HEK293 (cell line): ENCODE results near the gene IFT43.

Source experiments
- CTCF ChIA-PET: fragments of 350-600 bp; formaldehyde crosslinking; extraction: SDS; loops from one replicate; lab custom pipeline; 2021; ENCODE audit warnings: antibody characterized with exemption; lab: Yijun Ruan, JAX
- POLR2A ChIA-PET: fragments of 300-600 bp; formaldehyde crosslinking; extraction: SDS; loops from one replicate; lab custom pipeline; 2020; ENCODE audit warnings: antibody characterized with exemption, inconsistent platforms; lab: Yijun Ruan, JAX
- H3K27ac ChIP-seq: fragments of 200-500 bp; sonication (Bioruptor generic); 2 replicates; pipeline ENCODE4 v1.5.1; 2014; ENCODE audit warnings: low read depth, low read length, control low read depth, inconsistent platforms; ENCODE audit errors: extremely low read depth
- H3K36me3 ChIP-seq, 2 experiments: fragments of 200-500 bp in 1 of 2; sonication (Bioruptor generic) in 1 of 2; 1 replicate in 1 of 2; 2 replicates in 1 of 2; pipeline ENCODE4 v1.5.1; 2014 to 2017; ENCODE audit warnings: inconsistent platforms in 2 of 2, low read length in 2 of 2; ENCODE audit not compliant: control insufficient read depth in 2 of 2, insufficient read depth in 1 of 2
- H3K4me1 ChIP-seq: fragments of 200-500 bp; sonication (Bioruptor generic); 2 replicates; pipeline ENCODE4 v1.5.1; 2014; ENCODE audit warnings: mild to moderate bottlenecking, low read length, inconsistent platforms; ENCODE audit not compliant: control insufficient read depth, insufficient read depth
- H3K4me3 ChIP-seq: 2 replicates; pipeline ENCODE4 v1.5.1; 2011; ENCODE audit warnings: low read depth, mild to moderate bottlenecking, control low read depth, low read length, moderate library complexity
- H3K9me3 ChIP-seq: fragments of 200-500 bp; sonication (Bioruptor generic); 2 replicates; pipeline ENCODE4 v1.5.1; 2014; ENCODE audit warnings: low read depth, low read length, inconsistent platforms; ENCODE audit not compliant: control insufficient read depth, insufficient read depth
- GLI2 ChIP-seq: fragments of 450-650 bp; formaldehyde crosslinking; IDR thresholded peaks from 2 replicates; pipeline ENCODE4; 2017; ENCODE audit warnings: missing biosample characterization, missing genetic modification characterization, low read depth, borderline replicate concordance
- MYNN ChIP-seq: fragments of 450-650 bp; formaldehyde crosslinking; IDR thresholded peaks from 2 replicates; pipeline ENCODE4 v1.5.1; 2016; ENCODE audit warnings: missing biosample characterization, missing genetic modification characterization, borderline replicate concordance
- RBAK ChIP-seq: fragments of 450-650 bp; formaldehyde crosslinking; IDR thresholded peaks from 2 replicates; pipeline ENCODE4 v1.5.1; 2016; ENCODE audit warnings: missing biosample characterization, missing genetic modification characterization
- SALL2 ChIP-seq: fragments of 450-650 bp; formaldehyde crosslinking; IDR thresholded peaks from 2 replicates; pipeline ENCODE4 v1.5.0; 2017; ENCODE audit warnings: missing biosample characterization, mild to moderate bottlenecking, missing genetic modification characterization, borderline replicate concordance
- TCF7L2 ChIP-seq: IDR thresholded peaks from 2 replicates; pipeline ENCODE4 v1.6.1; 2011; ENCODE audit warnings: low read depth, mild to moderate bottlenecking, inconsistent platforms, low read length, moderate library complexity, borderline replicate concordance
- ZBTB21 ChIP-seq: fragments of 450-650 bp; formaldehyde crosslinking; IDR thresholded peaks from 2 replicates; pipeline ENCODE4 v1.5.1; 2017; ENCODE audit warnings: missing biosample characterization, missing genetic modification characterization
- ZFHX2 ChIP-seq: fragments of 450-650 bp; formaldehyde crosslinking; conservative IDR thresholded peaks from 2 replicates; pipeline ENCODE4 v1.5.1; 2016; ENCODE audit warnings: missing biosample characterization, missing genetic modification characterization
- ZFP69B ChIP-seq: fragments of 450-650 bp; formaldehyde crosslinking; IDR thresholded peaks from 2 replicates; pipeline ENCODE4 v1.5.1; 2016; ENCODE audit warnings: missing biosample characterization, missing genetic modification characterization
- ZIC2 ChIP-seq: fragments of 450-650 bp; formaldehyde crosslinking; IDR thresholded peaks from 2 replicates; pipeline ENCODE4 v1.5.1; 2016; ENCODE audit warnings: missing biosample characterization, missing genetic modification characterization
- ZNF169 ChIP-seq: fragments of 450-650 bp; formaldehyde crosslinking; IDR thresholded peaks from 2 replicates; pipeline ENCODE4 v1.5.1; 2016; ENCODE audit warnings: missing biosample characterization, missing genetic modification characterization
- ZNF221 ChIP-seq: fragments of 450-650 bp; formaldehyde crosslinking; IDR thresholded peaks from 2 replicates; pipeline ENCODE4 v1.5.1; 2017; ENCODE audit warnings: missing biosample characterization, missing genetic modification characterization, borderline replicate concordance
- ZNF394 ChIP-seq: fragments of 450-650 bp; formaldehyde crosslinking; IDR thresholded peaks from 2 replicates; pipeline ENCODE4 v1.5.1; 2016; ENCODE audit warnings: missing biosample characterization, missing genetic modification characterization, mild to moderate bottlenecking, moderate library complexity, borderline replicate concordance
- ZNF48 ChIP-seq: fragments of 450-650 bp; formaldehyde crosslinking; IDR thresholded peaks from 2 replicates; pipeline ENCODE4 v1.5.1; 2016; ENCODE audit warnings: missing biosample characterization, missing genetic modification characterization
- ZNF501 ChIP-seq: fragments of 450-650 bp; formaldehyde crosslinking; IDR thresholded peaks from 2 replicates; pipeline ENCODE4 v1.5.1; 2016; ENCODE audit warnings: missing biosample characterization, missing genetic modification characterization
- ZNF571 ChIP-seq: fragments of 450-650 bp; formaldehyde crosslinking; IDR thresholded peaks from 2 replicates; pipeline ENCODE4 v1.5.0; 2017; ENCODE audit warnings: missing biosample characterization, missing genetic modification characterization
- ZNF670 ChIP-seq: fragments of 450-650 bp; formaldehyde crosslinking; IDR thresholded peaks from 2 replicates; pipeline ENCODE4 v1.5.1; 2016; ENCODE audit warnings: missing biosample characterization, missing genetic modification characterization, low read depth
- ZNF677 ChIP-seq: fragments of 450-650 bp; IDR thresholded peaks from 2 replicates; pipeline ENCODE4 v1.5.0; 2018; ENCODE audit warnings: missing biosample characterization, mild to moderate bottlenecking, missing genetic modification characterization, moderate library complexity
- ZNF701 ChIP-seq: fragments of 450-650 bp; formaldehyde crosslinking; IDR thresholded peaks from 2 replicates; pipeline ENCODE4 v1.5.1; 2016; ENCODE audit warnings: missing biosample characterization, missing genetic modification characterization
- ZNF707 ChIP-seq: fragments of 450-650 bp; formaldehyde crosslinking; IDR thresholded peaks from 2 replicates; pipeline ENCODE4 v1.5.1; 2016; ENCODE audit warnings: missing biosample characterization, missing genetic modification characterization
- ZNF768 ChIP-seq: fragments of 450-650 bp; formaldehyde crosslinking; IDR thresholded peaks from 2 replicates; pipeline ENCODE4 v1.5.1; 2018; ENCODE audit warnings: missing biosample characterization, mild to moderate bottlenecking, missing genetic modification characterization
- ZNF776 ChIP-seq: fragments of 450-650 bp; formaldehyde crosslinking; IDR thresholded peaks from 2 replicates; pipeline ENCODE4 v1.5.0; 2017; ENCODE audit warnings: missing biosample characterization, missing genetic modification characterization, borderline replicate concordance
- ZSCAN30 ChIP-seq: fragments of 450-650 bp; IDR thresholded peaks from 2 replicates; pipeline ENCODE4 v1.5.1; 2018; ENCODE audit warnings: missing biosample characterization, mild to moderate bottlenecking, missing genetic modification characterization, moderate library complexity
- TF ChIP-seq, protein P1 (sequence below): sonication (generic); formaldehyde crosslinking; IDR thresholded peaks from 2 replicates; pipeline ENCODE4 v1.8.1; 2022; ENCODE audit warnings: mild to moderate bottlenecking, moderate library complexity, missing genetic modification reagents
- TF ChIP-seq, protein P2 (sequence below): fragments of 450-650 bp; formaldehyde crosslinking; IDR thresholded peaks from 2 replicates; pipeline ENCODE4 v1.5.1; 2016; ENCODE audit warnings: missing biosample characterization, missing genetic modification characterization
- TF ChIP-seq, protein P3 (sequence below): fragments of 450-650 bp; formaldehyde crosslinking; IDR thresholded peaks from 2 replicates; pipeline ENCODE4 v1.5.1; 2016; ENCODE audit warnings: missing biosample characterization, missing genetic modification characterization
- TF ChIP-seq, protein P4 (sequence below): fragments of 450-650 bp; formaldehyde crosslinking; IDR thresholded peaks from 2 replicates; pipeline ENCODE4 v1.5.1; 2016; ENCODE audit warnings: missing biosample characterization, missing genetic modification characterization
- TF ChIP-seq, protein P5 (sequence below): fragments of 450-650 bp; formaldehyde crosslinking; conservative IDR thresholded peaks from 2 replicates; pipeline ENCODE4 v1.5.1; 2016; ENCODE audit warnings: low read depth, missing biosample characterization, missing genetic modification characterization

IFT43 gene

DNA sequence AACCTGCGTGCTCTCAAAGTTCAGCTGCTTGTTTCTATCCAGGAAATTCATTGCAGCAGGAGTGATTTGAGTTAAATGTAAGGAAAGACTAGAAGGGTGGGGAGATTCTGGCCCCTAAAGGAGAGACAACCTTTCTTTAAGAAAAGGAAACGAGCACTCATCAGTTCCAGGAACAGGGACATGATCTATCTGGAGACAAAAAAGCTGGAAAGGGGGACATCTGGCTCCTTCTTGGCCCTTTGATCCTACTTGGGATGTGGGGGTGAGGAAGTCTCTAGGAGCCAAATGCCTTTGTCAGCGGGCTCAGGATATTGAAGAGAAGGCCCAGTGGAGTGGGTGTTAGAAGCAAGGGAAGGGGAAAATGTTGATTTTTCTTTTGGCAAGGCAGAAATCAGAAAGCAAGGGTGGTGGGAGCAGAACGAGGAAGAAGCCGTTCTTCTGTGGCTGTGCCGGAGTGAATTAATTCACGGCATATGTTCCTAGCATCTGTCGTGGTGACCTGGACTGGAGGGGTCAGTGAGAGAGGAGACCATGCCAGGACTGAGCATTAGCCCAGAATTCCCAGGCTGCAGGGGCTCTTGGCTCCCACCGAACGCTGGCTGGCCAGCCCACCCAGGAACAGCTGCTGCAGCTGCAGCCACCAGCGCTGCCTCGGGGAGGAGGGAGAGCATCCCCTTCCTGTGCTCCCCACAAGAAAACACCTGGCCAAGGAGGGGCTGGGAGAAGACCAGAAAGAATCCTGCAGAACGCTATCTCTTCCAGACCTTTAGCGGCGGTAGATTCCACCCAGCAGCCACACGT is 103.4 kb downstream of the IFT43 start:
- ChIA-PET POLR2A (no interaction called here), CTCF (no interaction called here)
- H3K4me3 ChIP-seq = no peak overlapping the region
- H3K4me1 ChIP-seq = no peaks in the 10 kb centered on the region
- TF ChIP-seq ZNF48 (no peak), MYNN (no peak), ZNF707 (tag by site-specific recombination) (no peak), ZNF776 (no peak), GLI2 (no peak), ZNF768 (tag by site-specific recombination) (no peak), ZFHX2 (no peak), RBAK (tag by site-specific recombination) (no peak), ZNF701 (tag by site-specific recombination) (no peak), ZNF394 (no peak), ZNF571 (tag by site-specific recombination) (no peak), TCF7L2 (no peak), ZNF221 (tag by site-specific recombination) (no peak), ZNF670 (no peak), ZNF169 (tag by site-specific recombination) (no peak), ZSCAN30 (tag by site-specific recombination) (no peak)
- TF ChIP-seq, protein P1, sequence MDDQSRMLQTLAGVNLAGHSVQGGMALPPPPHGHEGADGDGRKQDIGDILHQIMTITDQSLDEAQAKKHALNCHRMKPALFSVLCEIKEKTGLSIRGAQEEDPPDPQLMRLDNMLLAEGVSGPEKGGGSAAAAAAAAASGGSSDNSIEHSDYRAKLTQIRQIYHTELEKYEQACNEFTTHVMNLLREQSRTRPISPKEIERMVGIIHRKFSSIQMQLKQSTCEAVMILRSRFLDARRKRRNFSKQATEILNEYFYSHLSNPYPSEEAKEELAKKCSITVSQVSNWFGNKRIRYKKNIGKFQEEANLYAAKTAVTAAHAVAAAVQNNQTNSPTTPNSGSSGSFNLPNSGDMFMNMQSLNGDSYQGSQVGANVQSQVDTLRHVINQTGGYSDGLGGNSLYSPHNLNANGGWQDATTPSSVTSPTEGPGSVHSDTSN (CRISPR knock-in tag) = no peak
- TF ChIP-seq, protein P2, sequence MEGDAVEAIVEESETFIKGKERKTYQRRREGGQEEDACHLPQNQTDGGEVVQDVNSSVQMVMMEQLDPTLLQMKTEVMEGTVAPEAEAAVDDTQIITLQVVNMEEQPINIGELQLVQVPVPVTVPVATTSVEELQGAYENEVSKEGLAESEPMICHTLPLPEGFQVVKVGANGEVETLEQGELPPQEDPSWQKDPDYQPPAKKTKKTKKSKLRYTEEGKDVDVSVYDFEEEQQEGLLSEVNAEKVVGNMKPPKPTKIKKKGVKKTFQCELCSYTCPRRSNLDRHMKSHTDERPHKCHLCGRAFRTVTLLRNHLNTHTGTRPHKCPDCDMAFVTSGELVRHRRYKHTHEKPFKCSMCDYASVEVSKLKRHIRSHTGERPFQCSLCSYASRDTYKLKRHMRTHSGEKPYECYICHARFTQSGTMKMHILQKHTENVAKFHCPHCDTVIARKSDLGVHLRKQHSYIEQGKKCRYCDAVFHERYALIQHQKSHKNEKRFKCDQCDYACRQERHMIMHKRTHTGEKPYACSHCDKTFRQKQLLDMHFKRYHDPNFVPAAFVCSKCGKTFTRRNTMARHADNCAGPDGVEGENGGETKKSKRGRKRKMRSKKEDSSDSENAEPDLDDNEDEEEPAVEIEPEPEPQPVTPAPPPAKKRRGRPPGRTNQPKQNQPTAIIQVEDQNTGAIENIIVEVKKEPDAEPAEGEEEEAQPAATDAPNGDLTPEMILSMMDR (tag by site-specific recombination) = no peak
- TF ChIP-seq, protein P3, sequence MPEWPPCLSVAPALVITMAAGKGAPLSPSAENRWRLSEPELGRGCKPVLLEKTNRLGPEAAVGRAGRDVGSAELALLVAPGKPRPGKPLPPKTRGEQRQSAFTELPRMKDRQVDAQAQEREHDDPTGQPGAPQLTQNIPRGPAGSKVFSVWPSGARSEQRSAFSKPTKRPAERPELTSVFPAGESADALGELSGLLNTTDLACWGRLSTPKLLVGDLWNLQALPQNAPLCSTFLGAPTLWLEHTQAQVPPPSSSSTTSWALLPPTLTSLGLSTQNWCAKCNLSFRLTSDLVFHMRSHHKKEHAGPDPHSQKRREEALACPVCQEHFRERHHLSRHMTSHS = no peak
- TF ChIP-seq, protein P4, sequence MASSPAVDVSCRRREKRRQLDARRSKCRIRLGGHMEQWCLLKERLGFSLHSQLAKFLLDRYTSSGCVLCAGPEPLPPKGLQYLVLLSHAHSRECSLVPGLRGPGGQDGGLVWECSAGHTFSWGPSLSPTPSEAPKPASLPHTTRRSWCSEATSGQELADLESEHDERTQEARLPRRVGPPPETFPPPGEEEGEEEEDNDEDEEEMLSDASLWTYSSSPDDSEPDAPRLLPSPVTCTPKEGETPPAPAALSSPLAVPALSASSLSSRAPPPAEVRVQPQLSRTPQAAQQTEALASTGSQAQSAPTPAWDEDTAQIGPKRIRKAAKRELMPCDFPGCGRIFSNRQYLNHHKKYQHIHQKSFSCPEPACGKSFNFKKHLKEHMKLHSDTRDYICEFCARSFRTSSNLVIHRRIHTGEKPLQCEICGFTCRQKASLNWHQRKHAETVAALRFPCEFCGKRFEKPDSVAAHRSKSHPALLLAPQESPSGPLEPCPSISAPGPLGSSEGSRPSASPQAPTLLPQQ (tag by site-specific recombination) = no peak
- no peak overlapping the region for H3K27ac ChIP-seq
- H3K9me3 ChIP-seq = no peaks in the 10 kb centered on the region
- H3K36me3 ChIP-seq = no peaks in the 10 kb centered on the region

DNA sequence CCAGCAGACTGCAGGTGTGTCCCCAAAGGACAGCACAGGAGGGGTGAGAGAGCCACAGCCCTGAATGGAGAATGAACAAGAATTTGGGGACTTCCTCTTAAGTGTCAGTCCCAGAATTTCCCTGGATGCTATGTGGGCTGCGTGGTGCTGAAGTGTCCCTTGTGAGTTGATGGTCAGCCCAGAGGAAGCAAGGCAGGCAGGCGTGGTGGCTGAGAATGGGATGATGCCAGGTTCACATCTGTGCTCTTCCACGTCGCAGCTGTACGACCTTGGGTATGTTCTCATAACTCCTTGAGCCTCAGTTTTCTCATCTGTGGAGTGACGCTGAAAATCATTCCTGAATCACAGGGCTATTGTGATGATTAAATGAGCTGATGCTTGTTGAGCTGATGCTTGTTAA is 104.0 kb downstream of the IFT43 start:
- Histone ChIP-seq H3K36me3 (no peaks in the 10 kb centered on the region), H3K4me3 (no peak overlapping the region), H3K9me3 (no peaks in the 10 kb centered on the region), H3K4me1 (no peaks in the 10 kb centered on the region), H3K27ac (no peak overlapping the region)
- ChIA-PET CTCF (interaction anchor here (1.2 kb wide), 1 partner anchor 335 kb away, joined by 3 read pairs; no protein-coding TSS in a partner anchor), POLR2A (no interaction called here)
- no peak for TF ChIP-seq ZNF677 (tag by site-specific recombination)
- TF ChIP-seq SALL2 (tag by site-specific recombination) = no peak
- no peak for TF ChIP-seq ZBTB21 (tag by site-specific recombination)
- TF ChIP-seq ZNF501 (tag by site-specific recombination) = no peak
- no peak for TF ChIP-seq ZIC2 (tag by site-specific recombination)
- TF ChIP-seq, protein P5, sequence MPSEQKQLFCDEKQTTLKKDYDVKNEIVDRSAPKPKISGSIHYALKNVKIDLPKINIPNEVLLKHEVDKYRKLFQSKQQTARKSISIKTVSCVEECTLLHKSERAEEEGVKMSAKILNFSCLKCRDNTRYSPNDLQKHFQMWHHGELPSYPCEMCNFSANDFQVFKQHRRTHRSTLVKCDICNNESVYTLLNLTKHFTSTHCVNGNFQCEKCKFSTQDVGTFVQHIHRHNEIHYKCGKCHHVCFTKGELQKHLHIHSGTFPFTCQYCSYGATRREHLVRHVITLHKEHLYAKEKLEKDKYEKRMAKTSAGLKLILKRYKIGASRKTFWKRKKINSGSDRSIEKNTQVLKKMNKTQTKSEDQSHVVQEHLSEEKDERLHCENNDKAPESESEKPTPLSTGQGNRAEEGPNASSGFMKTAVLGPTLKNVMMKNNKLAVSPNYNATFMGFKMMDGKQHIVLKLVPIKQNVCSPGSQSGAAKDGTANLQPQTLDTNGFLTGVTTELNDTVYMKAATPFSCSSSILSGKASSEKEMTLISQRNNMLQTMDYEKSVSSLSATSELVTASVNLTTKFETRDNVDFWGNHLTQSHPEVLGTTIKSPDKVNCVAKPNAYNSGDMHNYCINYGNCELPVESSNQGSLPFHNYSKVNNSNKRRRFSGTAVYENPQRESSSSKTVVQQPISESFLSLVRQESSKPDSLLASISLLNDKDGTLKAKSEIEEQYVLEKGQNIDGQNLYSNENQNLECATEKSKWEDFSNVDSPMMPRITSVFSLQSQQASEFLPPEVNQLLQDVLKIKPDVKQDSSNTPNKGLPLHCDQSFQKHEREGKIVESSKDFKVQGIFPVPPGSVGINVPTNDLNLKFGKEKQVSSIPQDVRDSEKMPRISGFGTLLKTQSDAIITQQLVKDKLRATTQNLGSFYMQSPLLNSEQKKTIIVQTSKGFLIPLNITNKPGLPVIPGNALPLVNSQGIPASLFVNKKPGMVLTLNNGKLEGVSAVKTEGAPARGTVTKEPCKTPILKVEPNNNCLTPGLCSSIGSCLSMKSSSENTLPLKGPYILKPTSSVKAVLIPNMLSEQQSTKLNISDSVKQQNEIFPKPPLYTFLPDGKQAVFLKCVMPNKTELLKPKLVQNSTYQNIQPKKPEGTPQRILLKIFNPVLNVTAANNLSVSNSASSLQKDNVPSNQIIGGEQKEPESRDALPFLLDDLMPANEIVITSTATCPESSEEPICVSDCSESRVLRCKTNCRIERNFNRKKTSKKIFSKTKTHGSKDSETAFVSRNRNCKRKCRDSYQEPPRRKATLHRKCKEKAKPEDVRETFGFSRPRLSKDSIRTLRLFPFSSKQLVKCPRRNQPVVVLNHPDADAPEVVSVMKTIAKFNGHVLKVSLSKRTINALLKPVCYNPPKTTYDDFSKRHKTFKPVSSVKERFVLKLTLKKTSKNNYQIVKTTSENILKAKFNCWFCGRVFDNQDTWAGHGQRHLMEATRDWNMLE (tag by site-specific recombination) = no peak
- TF ChIP-seq ZFP69B = no peak
